HG02623 (cell line): Measurements from ENCODE around the gene TKTL2.
"Not testable (repeated sequence)": the region's sequence is repeated elsewhere in the genome, so short reads cannot be mapped to it uniquely, and the experiment has no call there.

Experiments used
- ATAC-seq: cut with Tn5 transposase; IDR thresholded peaks from one replicate; pipeline ENCODE4 v1.9.1; 2021; ENCODE audit warnings: moderate library complexity; ENCODE audit not compliant: unreplicated experiment

Gene TKTL2

DNA sequence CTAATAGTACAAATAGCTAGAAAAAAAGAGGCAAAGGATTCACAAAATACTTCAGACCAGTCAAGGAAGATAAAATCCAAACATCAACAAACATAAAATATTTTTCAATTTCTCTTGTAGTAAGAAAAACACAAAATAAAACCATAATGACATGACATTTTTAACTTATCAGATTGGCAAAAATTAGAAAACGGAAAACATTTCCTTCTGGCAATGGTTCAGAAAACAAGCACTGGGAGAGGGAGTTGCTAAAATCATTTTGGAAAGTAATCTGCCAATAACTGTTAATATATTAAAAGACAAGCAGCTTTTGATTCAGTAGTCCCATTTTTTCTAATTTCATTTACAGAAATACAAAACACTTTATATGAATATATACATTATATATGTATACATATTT is 26.1 kb downstream of the TKTL2 start:
- no peak for ATAC-seq

GRCh38 chr4:163447023-163447422 is 26.5 kb downstream of the TKTL2 start:
- not testable (repeated sequence) for ATAC-seq

DNA sequence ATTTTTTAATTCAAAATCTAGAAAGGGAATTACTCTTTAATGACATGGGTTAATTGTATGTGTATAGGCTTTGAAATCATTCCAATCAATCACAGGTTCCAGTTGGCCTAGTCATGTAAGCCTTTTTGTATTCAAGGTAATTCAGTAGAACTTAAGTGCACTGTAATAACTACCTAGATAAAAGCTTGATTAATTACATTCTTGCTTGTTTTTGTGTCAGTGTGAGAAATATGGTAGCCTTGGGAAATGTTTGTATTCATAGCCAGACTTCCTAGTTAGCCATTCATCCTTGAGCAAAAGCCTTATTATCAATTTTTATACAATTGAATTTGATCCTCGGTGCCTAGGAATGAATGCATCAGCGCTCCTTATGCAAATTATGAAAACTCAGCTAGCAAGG is 33.5 kb downstream of the TKTL2 start:
- ATAC-seq, result no peak
